ENCODE results near the gene TAF13.

The TAF13 gene

DNA sequence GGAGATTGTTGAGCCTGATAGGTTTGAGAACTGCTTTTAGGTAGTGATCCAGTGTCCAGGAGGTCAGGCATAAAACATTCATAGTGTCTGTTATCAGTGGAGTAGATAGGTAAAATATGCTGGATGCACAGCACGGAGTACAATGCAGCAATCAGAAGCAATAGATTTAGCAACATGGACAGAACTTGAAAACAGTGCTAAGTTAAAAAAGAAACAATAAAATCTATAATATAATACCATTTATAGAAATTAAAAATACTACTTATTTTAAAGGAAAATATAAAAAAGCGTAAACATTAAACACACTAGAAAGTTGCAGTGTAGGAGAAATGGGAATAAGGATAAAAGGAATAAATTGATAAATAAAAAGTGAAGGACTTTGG lies 3.4 kb upstream of the TAF13 start:
- TF ChIP-seq FOXP2 (optimal IDR thresholded peaks at IDR 0.05; ENCODE audit: borderline replicate concordance, extremely low read depth, extremely low read length, insufficient read depth): no peak
- no peak for TF ChIP-seq SIN3A (IDR thresholded peaks at IDR 0.05; ENCODE audit: borderline replicate concordance, insufficient read depth, low read length)
- no peak for TF ChIP-seq TAF1 (IDR thresholded peaks at IDR 0.05; ENCODE audit: borderline replicate concordance, insufficient read depth, low read length)

DNA sequence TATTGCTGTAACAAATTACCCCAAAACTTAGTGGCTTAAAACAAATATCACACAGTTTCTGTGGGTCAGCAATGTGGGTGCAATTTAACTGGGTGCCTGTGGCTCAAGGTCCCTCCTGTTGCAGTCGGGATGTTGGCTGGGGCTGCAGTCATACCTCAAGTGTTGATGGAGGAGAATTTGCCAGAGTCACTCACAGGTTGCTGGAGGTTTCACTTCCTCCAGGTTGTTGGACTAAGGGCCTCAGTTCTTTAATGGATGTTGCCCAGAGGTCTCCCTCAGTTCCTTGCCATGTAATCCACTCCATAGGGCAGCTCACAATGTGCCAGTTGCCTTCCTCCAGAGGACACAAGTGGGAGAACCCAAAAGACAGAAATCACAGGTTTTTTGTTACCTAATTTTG lies 2.5 kb upstream of the TAF13 start:
- TF ChIP-seq FOXP2 (optimal IDR thresholded peaks at IDR 0.05; ENCODE audit: borderline replicate concordance, extremely low read depth, extremely low read length, insufficient read depth) (no peak), POLR2AphosphoS5 (IDR thresholded peaks at IDR 0.05; ENCODE audit: low read depth, low read length) (no peak), TAF1 (IDR thresholded peaks at IDR 0.05; ENCODE audit: borderline replicate concordance, insufficient read depth, low read length) (no peak), SIN3A (IDR thresholded peaks at IDR 0.05; ENCODE audit: borderline replicate concordance, insufficient read depth, low read length) (no peak)
- TF ChIP-seq, protein P1, sequence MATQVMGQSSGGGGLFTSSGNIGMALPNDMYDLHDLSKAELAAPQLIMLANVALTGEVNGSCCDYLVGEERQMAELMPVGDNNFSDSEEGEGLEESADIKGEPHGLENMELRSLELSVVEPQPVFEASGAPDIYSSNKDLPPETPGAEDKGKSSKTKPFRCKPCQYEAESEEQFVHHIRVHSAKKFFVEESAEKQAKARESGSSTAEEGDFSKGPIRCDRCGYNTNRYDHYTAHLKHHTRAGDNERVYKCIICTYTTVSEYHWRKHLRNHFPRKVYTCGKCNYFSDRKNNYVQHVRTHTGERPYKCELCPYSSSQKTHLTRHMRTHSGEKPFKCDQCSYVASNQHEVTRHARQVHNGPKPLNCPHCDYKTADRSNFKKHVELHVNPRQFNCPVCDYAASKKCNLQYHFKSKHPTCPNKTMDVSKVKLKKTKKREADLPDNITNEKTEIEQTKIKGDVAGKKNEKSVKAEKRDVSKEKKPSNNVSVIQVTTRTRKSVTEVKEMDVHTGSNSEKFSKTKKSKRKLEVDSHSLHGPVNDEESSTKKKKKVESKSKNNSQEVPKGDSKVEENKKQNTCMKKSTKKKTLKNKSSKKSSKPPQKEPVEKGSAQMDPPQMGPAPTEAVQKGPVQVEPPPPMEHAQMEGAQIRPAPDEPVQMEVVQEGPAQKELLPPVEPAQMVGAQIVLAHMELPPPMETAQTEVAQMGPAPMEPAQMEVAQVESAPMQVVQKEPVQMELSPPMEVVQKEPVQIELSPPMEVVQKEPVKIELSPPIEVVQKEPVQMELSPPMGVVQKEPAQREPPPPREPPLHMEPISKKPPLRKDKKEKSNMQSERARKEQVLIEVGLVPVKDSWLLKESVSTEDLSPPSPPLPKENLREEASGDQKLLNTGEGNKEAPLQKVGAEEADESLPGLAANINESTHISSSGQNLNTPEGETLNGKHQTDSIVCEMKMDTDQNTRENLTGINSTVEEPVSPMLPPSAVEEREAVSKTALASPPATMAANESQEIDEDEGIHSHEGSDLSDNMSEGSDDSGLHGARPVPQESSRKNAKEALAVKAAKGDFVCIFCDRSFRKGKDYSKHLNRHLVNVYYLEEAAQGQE (IDR thresholded peaks at IDR 0.05; ENCODE audit: insufficient read depth in 1 of 2, low read depth in 2 of 2, low read length in 2 of 2): no peak

DNA sequence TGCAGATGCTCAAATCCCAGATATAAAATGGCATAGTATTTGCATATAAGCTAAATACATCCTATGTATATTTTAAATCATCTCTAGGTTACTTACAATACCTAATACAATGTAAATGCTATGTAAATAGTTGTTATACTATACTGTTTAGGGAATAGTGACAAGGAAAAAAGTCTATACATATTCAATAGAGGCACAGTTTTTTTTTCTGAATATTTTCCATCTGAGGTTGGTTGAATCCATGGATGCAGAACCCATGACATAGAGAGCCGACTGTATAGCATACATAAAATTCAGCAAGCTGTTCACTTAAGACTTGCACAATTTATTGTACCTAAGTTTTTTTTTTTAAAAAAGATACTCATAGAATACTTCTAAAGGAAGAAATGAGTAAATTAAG lies 6.5 kb downstream of the TAF13 start:
- no peak for TF ChIP-seq SIN3A (IDR thresholded peaks at IDR 0.05; ENCODE audit: borderline replicate concordance, insufficient read depth, low read length)
- no peak for TF ChIP-seq POLR2AphosphoS5 (IDR thresholded peaks at IDR 0.05; ENCODE audit: low read depth, low read length)
- no peak for TF ChIP-seq FOXP2 (optimal IDR thresholded peaks at IDR 0.05; ENCODE audit: borderline replicate concordance, extremely low read depth, extremely low read length, insufficient read depth)
- TF ChIP-seq TAF1 (IDR thresholded peaks at IDR 0.05; ENCODE audit: borderline replicate concordance, insufficient read depth, low read length): no peak
- TF ChIP-seq, protein P1 (IDR thresholded peaks at IDR 0.05; ENCODE audit: insufficient read depth in 1 of 2, low read depth in 2 of 2, low read length in 2 of 2): no peak

DNA sequence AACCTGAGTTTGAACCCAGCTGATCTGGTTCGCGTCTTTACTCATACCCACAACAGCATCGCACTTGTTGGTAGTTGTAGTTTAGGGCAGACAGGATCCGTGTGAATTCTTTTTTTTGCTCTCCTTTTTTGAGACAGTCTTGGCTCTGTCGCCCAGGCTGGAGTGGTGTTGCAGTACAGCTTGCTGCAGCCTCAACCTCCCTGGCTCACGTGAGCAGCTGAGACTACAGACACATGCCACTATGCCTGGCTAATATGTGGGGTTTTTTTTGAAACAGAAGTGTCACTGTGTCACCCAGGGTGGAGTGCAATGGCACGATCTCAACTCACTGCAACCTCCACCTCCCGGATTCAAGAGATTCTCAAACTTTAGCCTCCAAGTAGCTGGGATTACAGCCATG lies 7.9 kb downstream of the TAF13 start:
- TF ChIP-seq TAF1 (IDR thresholded peaks at IDR 0.05; ENCODE audit: borderline replicate concordance, insufficient read depth, low read length) (no peak), SIN3A (IDR thresholded peaks at IDR 0.05; ENCODE audit: borderline replicate concordance, insufficient read depth, low read length) (no peak), POLR2AphosphoS5 (IDR thresholded peaks at IDR 0.05; ENCODE audit: low read depth, low read length) (no peak), FOXP2 (optimal IDR thresholded peaks at IDR 0.05; ENCODE audit: borderline replicate concordance, extremely low read depth, extremely low read length, insufficient read depth) (no peak)
- TF ChIP-seq, protein P1 (IDR thresholded peaks at IDR 0.05; ENCODE audit: insufficient read depth in 1 of 2, low read depth in 2 of 2, low read length in 2 of 2): no peak

DNA sequence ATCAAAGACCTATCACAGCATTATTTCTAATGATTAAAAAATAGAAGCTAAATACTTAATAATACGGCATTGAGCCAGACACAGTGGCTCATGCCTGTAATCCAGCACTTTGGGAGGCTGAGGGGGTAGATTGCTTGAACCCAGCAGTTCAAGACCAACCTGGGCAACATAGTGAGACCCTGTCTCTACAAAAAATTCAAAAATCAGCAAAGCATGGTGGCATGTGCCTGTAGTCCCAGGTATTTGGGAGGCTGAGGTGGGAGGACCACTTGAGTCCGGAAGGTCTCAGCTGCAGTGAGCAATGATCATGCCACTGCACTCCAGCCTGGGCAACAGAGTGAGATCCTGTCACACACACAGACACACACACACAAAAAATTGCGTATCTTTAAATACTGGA lies 10.7 kb downstream of the TAF13 start:
- TF ChIP-seq POLR2AphosphoS5 (IDR thresholded peaks at IDR 0.05; ENCODE audit: low read depth, low read length): no peak
- TF ChIP-seq, protein P1 (IDR thresholded peaks at IDR 0.05; ENCODE audit: insufficient read depth in 1 of 2, low read depth in 2 of 2, low read length in 2 of 2): no peak
- TF ChIP-seq SIN3A (IDR thresholded peaks at IDR 0.05; ENCODE audit: borderline replicate concordance, insufficient read depth, low read length): no peak
- no peak for TF ChIP-seq TAF1 (IDR thresholded peaks at IDR 0.05; ENCODE audit: borderline replicate concordance, insufficient read depth, low read length)
- TF ChIP-seq FOXP2 (optimal IDR thresholded peaks at IDR 0.05; ENCODE audit: borderline replicate concordance, extremely low read depth, extremely low read length, insufficient read depth): no peak
